ENCODE data around the gene KCNIP4. TPM values are rescaled to one million over a fixed set of nuclear protein-coding genes. Genes with fewer than 3 reads are reported as not detected.

KCNIP4 gene
- total and polyA plus RNA-seq, 9 of the 15 experiments (the other 6 are each of a cell fraction or from before 2014, with no cell fraction given) = 0.25 to 0.41 TPM; not detected in 7

DNA sequence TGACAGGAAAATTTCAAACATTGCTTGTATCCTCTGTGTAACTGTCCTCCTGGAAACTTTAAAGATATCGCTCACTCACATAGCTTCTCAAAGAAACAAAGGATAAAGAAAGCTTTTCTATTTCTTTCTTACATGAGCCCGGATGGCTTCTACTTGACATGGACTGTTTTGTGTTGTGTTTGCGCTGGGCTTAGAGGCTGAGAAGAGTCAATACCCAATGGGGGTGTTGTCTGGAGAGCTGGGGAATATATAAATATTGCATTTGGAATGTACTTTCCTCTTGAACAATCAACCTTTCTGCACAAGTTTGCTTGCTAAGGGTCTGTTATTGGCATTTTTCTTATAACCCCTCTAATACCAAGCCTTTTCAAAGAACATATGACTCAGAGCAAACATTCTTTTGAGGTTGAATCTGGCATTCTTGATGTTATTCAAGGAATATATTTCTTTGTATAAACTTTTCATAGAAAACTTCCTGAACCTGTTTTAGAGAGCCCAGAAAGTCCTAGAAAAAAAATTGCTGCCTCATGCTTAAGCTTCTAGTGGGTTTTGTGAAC, 916.4 kb downstream of the KCNIP4 start:
- no peak for DNase-seq (ENCODE audit: extremely low read depth in 1 of 4, low spot score in 3 of 4)
- Histone ChIP-seq H2AFZ (ENCODE audit: low read depth, low read length) (no peak overlapping the region), H3K4me1 (replicated peaks in 1 of 2; ENCODE audit: control insufficient read depth in 2 of 2, insufficient read depth in 2 of 2, low read length in 2 of 2) (no peaks in the 10 kb centered on the region), H3K9me1 (ENCODE audit: control insufficient read depth, insufficient read depth, low read length) (no peaks in the 10 kb centered on the region), H3K4me2 (ENCODE audit: insufficient read depth, low read length) (no peak overlapping the region), H3K9ac (ENCODE audit: insufficient read depth in 1 of 2, low read depth in 2 of 2, low read length in 2 of 2) (no peak overlapping the region), H3K4me3 (no peak overlapping the region), H3K27me3 (ENCODE audit: control insufficient read depth in 2 of 2, insufficient read depth in 2 of 2, low read length in 2 of 2) (no peaks in the 10 kb centered on the region), H3K36me3 (ENCODE audit: control insufficient read depth, insufficient read depth, low read length) (no peaks in the 10 kb centered on the region), H3K27ac (ENCODE audit: extremely low read depth, low read depth, low read length) (no peak overlapping the region), H3K79me2 (ENCODE audit: control insufficient read depth, insufficient read depth, low read length) (no peaks in the 10 kb centered on the region), H3K9me3 (replicated peaks; ENCODE audit: control insufficient read depth, insufficient read depth, low read depth, low read length) (0 out of 2 replicates have a peak, but pooled peaks cover 2% of the 10 kb centered on the region), H4K20me1 (replicated peaks; ENCODE audit: control insufficient read depth, insufficient read depth, low read length) (no peaks in the 10 kb centered on the region)
- no peak for FAIRE-seq
- no TSS peak for BruUV-seq (replicated peaks)
- ChIA-PET POLR2A (no interaction called here), CTCF (ENCODE audit: low intra/inter-chr PET ratio) (no interaction called here)
- no peak for TF ChIP-seq NEUROD1 (IDR thresholded peaks at IDR 0.05; ENCODE audit: borderline replicate concordance, low read depth, low read length, partially characterized antibody)
- TF ChIP-seq MYNN (IDR thresholded peaks at IDR 0.05) = no peak
- no peak for TF ChIP-seq MYNN (CRISPR knock-in tag; IDR thresholded peaks at IDR 0.05)
- no peak for TF ChIP-seq ARHGAP35 (IDR thresholded peaks at IDR 0.05; ENCODE audit: partially characterized antibody)
- TF ChIP-seq HIVEP1 (CRISPR knock-in tag; IDR thresholded peaks at IDR 0.05) = no peak
- no peak for TF ChIP-seq ETS2 (tag; IDR thresholded peaks at IDR 0.05; ENCODE audit: borderline replicate concordance, poor library complexity, severe bottlenecking)
- TF ChIP-seq CBFA2T3 (IDR thresholded peaks at IDR 0.05) = no peak
- TF ChIP-seq, protein P1, sequence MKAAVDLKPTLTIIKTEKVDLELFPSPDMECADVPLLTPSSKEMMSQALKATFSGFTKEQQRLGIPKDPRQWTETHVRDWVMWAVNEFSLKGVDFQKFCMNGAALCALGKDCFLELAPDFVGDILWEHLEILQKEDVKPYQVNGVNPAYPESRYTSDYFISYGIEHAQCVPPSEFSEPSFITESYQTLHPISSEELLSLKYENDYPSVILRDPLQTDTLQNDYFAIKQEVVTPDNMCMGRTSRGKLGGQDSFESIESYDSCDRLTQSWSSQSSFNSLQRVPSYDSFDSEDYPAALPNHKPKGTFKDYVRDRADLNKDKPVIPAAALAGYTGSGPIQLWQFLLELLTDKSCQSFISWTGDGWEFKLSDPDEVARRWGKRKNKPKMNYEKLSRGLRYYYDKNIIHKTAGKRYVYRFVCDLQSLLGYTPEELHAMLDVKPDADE (conservative IDR thresholded peaks at IDR 0.05; ENCODE audit: control insufficient read depth, low read depth, low read length) = no peak
- TF ChIP-seq ZNF143 (CRISPR knock-in tag; IDR thresholded peaks at IDR 0.05) = no peak
- TF ChIP-seq, protein P2, sequence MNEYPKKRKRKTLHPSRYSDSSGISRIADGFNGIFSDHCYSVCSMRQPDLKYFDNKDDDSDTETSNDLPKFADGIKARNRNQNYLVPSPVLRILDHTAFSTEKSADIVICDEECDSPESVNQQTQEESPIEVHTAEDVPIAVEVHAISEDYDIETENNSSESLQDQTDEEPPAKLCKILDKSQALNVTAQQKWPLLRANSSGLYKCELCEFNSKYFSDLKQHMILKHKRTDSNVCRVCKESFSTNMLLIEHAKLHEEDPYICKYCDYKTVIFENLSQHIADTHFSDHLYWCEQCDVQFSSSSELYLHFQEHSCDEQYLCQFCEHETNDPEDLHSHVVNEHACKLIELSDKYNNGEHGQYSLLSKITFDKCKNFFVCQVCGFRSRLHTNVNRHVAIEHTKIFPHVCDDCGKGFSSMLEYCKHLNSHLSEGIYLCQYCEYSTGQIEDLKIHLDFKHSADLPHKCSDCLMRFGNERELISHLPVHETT (CRISPR knock-in tag; conservative IDR thresholded peaks at IDR 0.05 in 1 of 2, IDR thresholded peaks at IDR 0.05 in 1 of 2) = no peak
- no peak for TF ChIP-seq MYC (IDR thresholded peaks at IDR 0.05; ENCODE audit: low read depth, low read length)
- TF ChIP-seq MYC (CRISPR knock-in tag; IDR thresholded peaks at IDR 0.05; ENCODE audit: borderline replicate concordance, low read depth) = no peak
- TF ChIP-seq, protein P3, sequence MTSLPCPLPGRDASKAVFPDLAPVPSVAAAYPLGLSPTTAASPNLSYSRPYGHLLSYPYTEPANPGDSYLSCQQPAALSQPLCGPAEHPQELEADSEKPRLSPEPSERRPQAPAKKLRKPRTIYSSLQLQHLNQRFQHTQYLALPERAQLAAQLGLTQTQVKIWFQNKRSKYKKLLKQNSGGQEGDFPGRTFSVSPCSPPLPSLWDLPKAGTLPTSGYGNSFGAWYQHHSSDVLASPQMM (CRISPR knock-in tag; IDR thresholded peaks at IDR 0.05) = no peak
- TF ChIP-seq MEIS2 (IDR thresholded peaks at IDR 0.05; ENCODE audit: partially characterized antibody) = no peak
- TF ChIP-seq TGIF2 (CRISPR knock-in tag; IDR thresholded peaks at IDR 0.05) = no peak
- TF ChIP-seq TCF7L2 (IDR thresholded peaks at IDR 0.05; ENCODE audit: low read depth, low read length) = no peak
- no peak for TF ChIP-seq ZNF764 (CRISPR knock-in tag; IDR thresholded peaks at IDR 0.05; ENCODE audit: low read depth)
- no peak for TF ChIP-seq BRD4 (IDR thresholded peaks at IDR 0.05)
- no peak for TF ChIP-seq ZNF354B (CRISPR knock-in tag; IDR thresholded peaks at IDR 0.05)
- intact Hi-C loops (cut with micrococcal nuclease) (no loop called here), in situ Hi-C loops (cut with MboI) (no loop called here)
- 0% methylated on average over 3 of the region's 3 CpGs for WGBS (ENCODE audit: insufficient coverage, low coverage, missing lambda C conversion rate)
- no peak for ATAC-seq
